Activated naive CD4-positive, alpha-beta T cell treated with anti-CD3 and anti-CD28 coated beads, Interleukin-2, amount 50 U/mL, for 16 hours (primary cell): ENCODE data around the gene SLMAP.
"Not testable (repeated sequence)": the region's sequence is repeated elsewhere in the genome, so short reads cannot be mapped to it uniquely, and the experiment has no call there.

Experiments used
- DNase-seq: peaks from one replicate; pipeline ENCODE4 v3.0.0-alpha.2; 2020

Gene SLMAP

GRCh38 chr3:57833763-57834162 is 77.7 kb downstream of the SLMAP start:
- no peak for DNase-seq

GRCh38 chr3:57837686-57838085 is 81.6 kb downstream of the SLMAP start:
- DNase-seq, result no peak

GRCh38 chr3:57838627-57839026 is 82.5 kb downstream of the SLMAP start:
- DNase-seq, result no peak

- no peak for DNase-seq
These were observed 84.4 kb downstream of the SLMAP start for GRCh38 chr3:57840473-57840872.

- no peak for DNase-seq
These were observed 85.7 kb downstream of the SLMAP start for GRCh38 chr3:57841818-57842217.

GRCh38 chr3:57848177-57848738 is 92.1 kb downstream of the SLMAP start:
- DNase-seq, result no peak

DNA sequence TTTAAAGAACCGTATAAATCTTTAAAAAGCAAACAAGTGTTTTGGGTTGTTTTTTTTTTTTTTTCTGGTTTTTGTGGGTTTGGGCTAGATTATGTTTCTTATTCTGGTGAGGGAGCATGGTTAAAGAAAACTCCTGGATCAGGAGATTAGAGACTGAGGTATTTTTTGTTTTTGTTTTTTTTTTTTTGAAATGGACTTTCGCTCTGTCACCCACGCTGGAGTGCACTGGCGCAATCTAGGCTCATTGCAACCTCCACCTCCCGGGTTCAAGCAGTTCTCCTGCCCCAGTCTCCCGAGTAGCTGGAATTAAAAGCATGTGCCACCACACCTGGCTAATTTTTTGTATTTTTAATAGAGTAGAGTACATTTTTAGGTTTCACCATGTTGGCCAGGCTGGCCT is 95.2 kb downstream of the SLMAP start:
- no peak for DNase-seq

GRCh38 chr3:57852896-57853295 is 96.8 kb downstream of the SLMAP start:
- no peak for DNase-seq

- DNase-seq, result no peak
These were observed 99.2 kb downstream of the SLMAP start for GRCh38 chr3:57855281-57855680.

- no peak for DNase-seq
These were observed 99.8 kb downstream of the SLMAP start for GRCh38 chr3:57855943-57856342.

GRCh38 chr3:57856675-57857074 is 100.6 kb downstream of the SLMAP start:
- no peak for DNase-seq

- DNase-seq, result no peak
These were observed 106.8 kb downstream of the SLMAP start for GRCh38 chr3:57862894-57863293.

DNA sequence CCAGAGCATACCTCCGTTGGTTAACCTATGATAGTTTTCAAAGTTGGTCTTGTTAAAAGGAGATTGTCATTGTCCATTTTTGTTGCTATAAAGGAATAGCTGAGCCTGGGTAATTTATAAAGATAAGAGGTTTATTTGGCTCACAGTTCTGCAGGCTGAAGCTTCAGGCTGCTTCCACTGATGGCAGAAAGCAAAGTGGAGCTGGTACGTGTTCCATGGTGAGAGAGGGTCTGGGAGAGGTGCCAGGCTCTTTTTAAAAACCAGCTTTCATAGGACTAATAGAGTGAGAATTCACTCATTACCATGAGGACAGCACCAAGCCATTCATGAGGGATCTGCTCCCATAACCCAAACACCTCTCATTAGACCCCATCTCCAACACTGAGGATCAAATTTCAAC is 107.3 kb downstream of the SLMAP start:
- DNase-seq, result no peak

GRCh38 chr3:57864853-57865252 is 108.7 kb downstream of the SLMAP start:
- no peak for DNase-seq

- DNase-seq, result not testable (repeated sequence)
These were observed 113.0 kb downstream of the SLMAP start for GRCh38 chr3:57869110-57869509.

GRCh38 chr3:57872606-57873005 is 116.5 kb downstream of the SLMAP start:
- no peak for DNase-seq

DNA sequence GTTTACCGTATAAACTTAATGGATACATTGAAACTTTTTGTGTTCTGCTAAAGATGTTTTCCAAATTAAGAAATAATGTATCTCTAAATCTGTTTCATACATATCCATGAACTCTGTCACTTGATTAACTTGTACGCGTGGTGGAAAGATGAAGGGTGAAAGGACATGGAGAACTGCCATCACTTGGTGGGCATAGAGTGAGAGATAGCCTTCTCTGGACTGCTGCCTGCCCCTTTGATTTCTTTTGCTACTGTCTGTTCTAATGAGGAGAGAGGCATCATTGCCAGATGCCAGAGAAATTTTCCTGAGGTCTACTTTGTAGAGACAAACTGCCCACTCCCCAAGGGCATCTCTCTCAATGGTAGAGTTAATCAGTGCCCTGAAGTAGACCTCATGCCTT is 120.5 kb downstream of the SLMAP start:
- no peak for DNase-seq

- no peak for DNase-seq
These were observed 121.0 kb downstream of the SLMAP start for GRCh38 chr3:57877116-57877515.

DNA sequence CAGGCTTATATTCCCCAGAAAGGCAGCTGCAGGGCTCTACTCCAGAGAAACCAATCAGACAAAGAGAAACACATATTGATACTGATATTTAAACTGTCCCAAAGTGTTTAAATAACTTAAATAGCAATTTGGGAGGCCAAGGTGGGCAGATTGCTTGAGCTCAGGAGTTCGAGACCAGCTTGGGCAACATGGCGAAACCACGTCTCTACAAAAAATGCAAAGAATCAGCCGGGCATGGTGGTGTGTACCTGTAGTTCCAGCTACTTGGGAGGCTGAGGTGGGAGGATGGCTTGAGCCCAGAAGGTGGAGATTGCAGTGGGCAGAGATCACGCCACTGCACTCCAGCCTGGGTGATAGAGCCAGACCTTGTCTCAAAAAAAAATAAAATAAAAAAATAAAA is 128.3 kb downstream of the SLMAP start:
- DNase-seq, result not testable (repeated sequence)

GRCh38 chr3:57889807-57890206 is 133.7 kb downstream of the SLMAP start:
- DNase-seq, result no peak

- no peak for DNase-seq
These were observed 134.8 kb downstream of the SLMAP start for GRCh38 chr3:57890874-57891273.

DNA sequence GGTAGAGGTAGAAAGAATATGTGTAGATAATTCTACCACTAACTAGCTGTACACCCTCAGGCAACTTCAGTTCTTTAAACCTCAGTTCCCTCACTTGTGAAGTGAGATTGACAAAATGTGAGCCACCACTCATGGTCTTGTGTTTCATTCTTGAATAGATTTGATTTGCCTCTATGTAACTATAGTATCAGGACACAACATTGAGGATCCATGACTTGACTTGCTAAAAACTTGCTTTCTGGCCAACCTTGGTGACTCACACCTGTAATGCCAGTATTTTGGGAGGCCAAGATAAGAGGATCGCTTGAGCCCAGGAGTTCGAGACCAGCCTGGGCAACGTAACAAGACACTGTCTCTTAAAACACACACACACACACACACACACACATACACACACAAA is 136.3 kb downstream of the SLMAP start:
- no peak for DNase-seq

DNA sequence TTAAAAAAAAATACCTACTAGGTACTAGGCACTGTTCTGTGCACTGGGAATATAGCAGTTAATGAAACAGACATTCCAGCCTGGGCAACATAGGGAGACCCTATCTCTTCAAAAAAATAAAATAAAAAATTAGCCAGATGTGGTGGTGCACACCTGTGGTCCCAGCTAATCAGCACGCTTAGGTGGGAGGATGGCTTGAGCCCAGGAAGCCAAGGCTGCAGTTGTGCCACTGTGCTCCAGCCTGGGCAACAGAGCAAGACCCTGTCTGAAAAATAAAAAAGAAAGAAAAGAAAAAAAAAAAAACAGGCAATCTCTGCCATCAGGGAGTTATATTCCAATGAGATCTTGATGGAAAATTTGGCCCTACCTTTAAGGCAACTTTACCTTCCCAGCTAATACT is 137.0 kb downstream of the SLMAP start:
- DNase-seq, result no peak

DNA sequence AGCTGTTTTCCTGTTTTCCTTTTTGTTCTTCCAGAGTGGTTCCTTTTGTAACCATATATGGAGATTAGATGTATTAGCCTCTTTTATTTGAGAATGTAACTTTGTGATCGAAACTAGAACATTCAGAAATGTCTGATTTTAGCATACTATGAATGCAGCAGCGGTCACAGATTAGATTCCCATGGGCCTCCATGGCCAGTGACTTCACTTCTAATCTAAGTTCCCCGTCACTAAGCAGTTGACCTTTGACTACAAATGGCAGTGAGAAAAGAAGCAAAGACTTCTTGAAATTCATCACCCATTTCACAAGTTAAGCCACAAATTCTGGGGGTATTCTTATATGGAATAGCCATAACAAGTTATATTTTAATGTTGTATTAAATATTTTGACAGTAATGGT is 137.6 kb downstream of the SLMAP start:
- DNase-seq, result no peak

GRCh38 chr3:57896031-57896430 is 139.9 kb downstream of the SLMAP start:
- DNase-seq, result no peak

DNA sequence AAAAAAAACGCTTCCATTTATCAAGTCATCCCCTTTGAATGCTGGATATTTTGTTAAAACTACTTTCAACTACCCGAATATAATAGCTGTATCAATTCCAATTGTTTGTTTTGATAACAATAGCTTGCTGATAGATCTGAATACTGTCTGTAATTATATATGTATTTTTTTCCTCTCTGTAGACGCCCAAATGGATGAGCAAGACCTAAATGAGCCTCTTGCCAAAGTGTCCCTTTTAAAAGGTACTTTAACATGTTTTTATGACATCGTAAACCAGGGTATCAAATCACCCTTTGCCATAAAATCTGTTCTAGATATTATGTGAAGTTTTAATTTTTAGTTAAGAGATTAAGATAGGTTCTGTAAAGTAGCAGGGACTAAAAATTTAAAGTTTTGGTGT is 140.6 kb downstream of the SLMAP start:
- no peak for DNase-seq
